PC-9 (cell line): ENCODE data around the gene UST. TPM values are rescaled to one million over a fixed set of nuclear protein-coding genes. Genes with fewer than 3 reads are reported as not detected.

Experiments
- BruUV-seq: library from RNA; stranded (reverse); fragments of 400-500 nt; replicated peaks from 2 replicates; lab custom pipeline; 2021; lab: Mats Ljungman, UMichigan
- CTCF ChIA-PET: fragments of 300-600 bp; sonication (Branson Sonifier 250); formaldehyde crosslinking; loops from one replicate; lab custom pipeline; 2022; ENCODE audit warnings: antibody characterized with exemption; lab: Charles Lee
- POLR2A ChIA-PET: fragments of 300-600 bp; sonication (Branson Sonifier 250); formaldehyde crosslinking; loops from one replicate; lab custom pipeline; 2022; ENCODE audit warnings: antibody characterized with exemption; ENCODE audit not compliant: unreplicated experiment; lab: Charles Lee
- DNase-seq, 2 experiments: peaks; one replicate each; pipeline versions ENCODE4 v3.0.0 to v3.0.0-alpha.2; 2015 to 2022; ENCODE audit warnings: mixed read lengths in 1 of 2
- H2AFZ ChIP-seq: fragments of 200-600 bp; sonication (generic); 2 replicates; pipeline ENCODE4 v1.8.1; 2017; ENCODE audit warnings: antibody characterized with exemption
- H3F3A ChIP-seq: fragments of 200-600 bp; sonication (generic); 2 replicates; pipeline ENCODE4 v1.8.1; 2017; ENCODE audit warnings: antibody characterized with exemption, mild to moderate bottlenecking, low read depth; ENCODE audit not compliant: insufficient read depth
- H3K27ac ChIP-seq: fragments of 200-600 bp; sonication (generic); 2 replicates; pipeline ENCODE4 v1.6.1; 2016; ENCODE audit warnings: mixed run types
- H3K27me3 ChIP-seq: fragments of 200-600 bp; sonication (generic); 2 replicates; pipeline ENCODE4 v1.6.1; 2016; ENCODE audit warnings: low read depth, mixed run types; ENCODE audit not compliant: insufficient read depth
- H3K36me3 ChIP-seq: fragments of 200-600 bp; sonication (generic); 2 replicates; pipeline ENCODE4 v1.6.1; 2016; ENCODE audit warnings: low read depth, mixed run types
- H3K4me1 ChIP-seq: fragments of 200-600 bp; sonication (generic); replicated peaks from 2 replicates; pipeline ENCODE4 v1.6.1; 2016; ENCODE audit warnings: mixed run types; ENCODE audit not compliant: insufficient read depth
- H3K4me2 ChIP-seq: fragments of 200-600 bp; sonication (generic); 2 replicates; pipeline ENCODE4 v1.6.1; 2017; ENCODE audit warnings: mixed run types
- H3K4me3 ChIP-seq: fragments of 200-600 bp; sonication (generic); 2 replicates; pipeline ENCODE4 v1.6.1; 2016; ENCODE audit warnings: mixed run types
- H3K79me2 ChIP-seq: fragments of 200-600 bp; sonication (generic); 2 replicates; pipeline ENCODE4 v1.6.1; 2017; ENCODE audit warnings: low read depth, mixed run types
- H3K9me2 ChIP-seq: fragments of 200-600 bp; sonication (generic); 2 replicates; pipeline ENCODE4 v1.8.1; 2017; ENCODE audit warnings: mild to moderate bottlenecking; ENCODE audit not compliant: insufficient read depth
- H3K9me3 ChIP-seq: fragments of 200-600 bp; sonication (generic); 2 replicates; pipeline ENCODE4 v1.8.1; 2016; ENCODE audit warnings: low read depth; ENCODE audit not compliant: insufficient read depth
- H4K20me1 ChIP-seq: fragments of 200-600 bp; sonication (generic); 2 replicates; pipeline ENCODE4 v1.8.1; 2017; ENCODE audit not compliant: insufficient read depth
- CTCF ChIP-seq: fragments of 200-600 bp; sonication (generic); conservative IDR thresholded peaks from 2 replicates; pipeline ENCODE4 v1.6.1; 2017; ENCODE audit warnings: mixed run types, antibody characterized with exemption, mild to moderate bottlenecking, moderate library complexity
- EZH2 ChIP-seq: fragments of 200-600 bp; sonication (generic); IDR thresholded peaks from 2 replicates; pipeline ENCODE4 v1.8.0; 2017; ENCODE audit warnings: antibody characterized with exemption, low read depth
- intact Hi-C: fragments of 100-400 bp; cut with micrococcal nuclease; formaldehyde crosslinking; loops from one replicate; pipeline ENCODE4 v1.10.0; 2022; ENCODE audit not compliant: unreplicated experiment
- total RNA-seq: library from RNA; stranded (reverse); gene quantifications from 2 replicates; pipeline ENCODE4 v1.2.3, GENCODE V29; 2021

The UST gene
- total RNA-seq, 1 experiment from 2014 or later: 4.2 TPM

DNA sequence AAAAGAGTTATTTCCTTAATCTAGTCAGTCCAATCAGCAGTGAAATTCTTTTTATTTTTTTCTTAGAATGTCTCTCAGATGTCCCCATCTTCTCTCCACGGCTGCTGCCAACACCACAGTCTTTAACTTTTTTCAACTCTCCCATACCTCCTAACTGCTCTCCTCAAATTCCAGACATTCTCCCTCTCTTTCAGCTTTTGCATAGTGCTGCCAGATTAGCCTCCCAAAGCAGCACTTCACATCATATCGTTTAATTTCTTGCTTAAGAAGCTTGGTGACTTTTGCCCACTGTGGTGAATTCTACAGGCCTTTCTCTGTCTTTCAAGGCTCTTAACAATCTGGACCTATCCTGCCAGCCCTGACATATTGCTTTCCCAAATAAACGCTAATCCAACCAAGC lies 233.4 kb downstream of the UST start:
- Histone ChIP-seq H3K27me3 (no peaks in the 10 kb centered on the region), H3K4me1 (no peaks in the 10 kb centered on the region), H3K36me3 (no peaks in the 10 kb centered on the region), H3F3A (no peaks in the 10 kb centered on the region), H3K79me2 (no peaks in the 10 kb centered on the region), H3K4me2 (no peak overlapping the region), H3K9me3 (no peaks in the 10 kb centered on the region), H3K4me3 (no peak overlapping the region), H3K9me2 (no peaks in the 10 kb centered on the region), H4K20me1 (no peaks in the 10 kb centered on the region), H2AFZ (no peak overlapping the region), H3K27ac (no peak overlapping the region)
- CTCF ChIA-PET: no interaction called here
- TF ChIP-seq CTCF (no peak), EZH2 (no peak)
- DNase-seq: no peak
- BruUV-seq: no TSS peak
- intact Hi-C loops: no loop called here
- POLR2A ChIA-PET: no interaction called here

- ChIA-PET CTCF (no interaction called here), POLR2A (no interaction called here)
- H3K4me1 ChIP-seq: no peaks in the 10 kb centered on the region
- H3K27me3 ChIP-seq: no peaks in the 10 kb centered on the region
- H4K20me1 ChIP-seq: no peaks in the 10 kb centered on the region
- TF ChIP-seq CTCF (no peak), EZH2 (no peak)
- no peaks in the 10 kb centered on the region for H3K9me3 ChIP-seq
- no peak for DNase-seq
- BruUV-seq: no TSS peak
- intact Hi-C loops: no loop called here
- no peaks in the 10 kb centered on the region for H3K9me2 ChIP-seq
- no peak overlapping the region for H2AFZ ChIP-seq
- no peak overlapping the region for H3K4me2 ChIP-seq
- no peak overlapping the region for H3K4me3 ChIP-seq
- no peak overlapping the region for H3K27ac ChIP-seq
- H3K36me3 ChIP-seq: no peaks in the 10 kb centered on the region
- no peaks in the 10 kb centered on the region for H3F3A ChIP-seq
- no peaks in the 10 kb centered on the region for H3K79me2 ChIP-seq
These were observed 234.7 kb downstream of the UST start for GRCh38 chr6:148981515-148981914.

DNA sequence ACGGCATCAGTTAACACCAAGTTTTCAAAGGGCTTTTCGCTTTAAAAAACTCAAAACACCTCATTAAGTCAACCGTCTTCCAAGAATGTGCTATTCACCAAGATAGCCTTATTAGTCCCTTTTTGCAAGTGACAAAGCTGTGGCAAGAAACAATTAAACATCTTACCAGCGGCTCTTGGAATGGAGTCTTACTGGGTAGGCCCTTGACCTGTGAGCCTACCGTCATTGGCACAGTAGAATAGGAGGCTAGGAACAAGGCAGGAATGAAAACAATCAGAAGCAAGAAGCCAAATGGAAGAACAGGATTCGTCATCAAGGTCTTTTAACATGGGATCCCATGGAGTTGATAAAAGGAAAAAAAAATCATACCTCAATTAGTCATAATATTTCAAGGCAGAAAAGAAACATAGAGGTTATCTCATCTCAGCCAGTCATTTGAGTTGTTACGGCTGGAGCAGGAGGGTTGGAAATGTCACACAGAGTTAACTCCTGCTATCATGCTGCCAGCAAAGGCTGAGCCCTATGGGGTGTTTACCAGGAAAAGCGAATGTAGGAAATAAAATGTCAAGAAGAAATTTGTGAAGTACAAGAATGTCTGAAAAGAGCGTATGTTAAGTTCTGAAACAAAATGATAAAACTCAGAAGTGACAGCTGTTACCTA lies 236.4 kb downstream of the UST start:
- Histone ChIP-seq H3K9me3 (no peaks in the 10 kb centered on the region), H3K4me1 (no peaks in the 10 kb centered on the region), H3F3A (no peaks in the 10 kb centered on the region), H3K79me2 (no peaks in the 10 kb centered on the region), H3K4me2 (no peak overlapping the region), H3K4me3 (no peak overlapping the region), H3K36me3 (no peaks in the 10 kb centered on the region), H3K27ac (no peak overlapping the region), H2AFZ (no peak overlapping the region), H4K20me1 (no peaks in the 10 kb centered on the region), H3K9me2 (no peaks in the 10 kb centered on the region), H3K27me3 (no peaks in the 10 kb centered on the region)
- TF ChIP-seq EZH2 (no peak), CTCF (no peak)
- DNase-seq: no peak
- intact Hi-C loops: no loop called here
- ChIA-PET POLR2A (no interaction called here), CTCF (no interaction called here)
- BruUV-seq: no TSS peak
